ENCODE data around the gene RGL4. TPM values are rescaled to one million over a fixed set of nuclear protein-coding genes. Genes with fewer than 3 reads are reported as not detected.
A peak's percentile ranks its signal among the peaks of the same experiment; 100 is the strongest.

RGL4 gene
- total RNA-seq, 2 experiments from 2014 or later = 24.6 to 24.8 TPM

DNA sequence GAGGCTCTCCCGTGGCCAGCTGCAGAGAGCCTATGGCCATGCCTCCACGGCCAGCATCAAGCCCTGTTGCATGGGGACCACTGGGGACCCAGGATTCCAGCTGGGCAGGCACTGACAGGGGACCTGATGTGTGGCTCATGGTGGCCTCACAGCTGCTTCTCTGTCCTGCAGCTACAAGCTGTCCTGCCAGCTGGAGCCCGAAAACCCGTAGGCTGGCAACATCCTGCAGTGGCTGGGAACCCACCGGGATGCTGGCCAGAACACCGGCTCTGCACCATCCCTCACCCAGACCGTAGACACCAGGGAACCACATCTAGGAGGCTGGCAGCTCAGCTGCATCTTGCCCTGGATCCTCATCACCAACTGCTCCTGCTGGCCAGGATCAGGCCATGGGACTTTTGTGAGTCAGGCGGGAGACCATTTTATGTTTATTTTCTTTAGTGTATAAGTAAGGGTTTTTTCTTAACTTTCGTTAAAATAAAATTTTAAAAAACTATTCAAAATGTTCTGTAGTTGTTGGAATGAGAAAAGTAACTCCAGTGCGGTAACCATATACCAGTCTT, 7.9 kb downstream of the RGL4 start:
- peaks cover 78% of the 10 kb centered on the region for H3K36me3 Mint-ChIP-seq (ENCODE audit: low read depth)

DNA sequence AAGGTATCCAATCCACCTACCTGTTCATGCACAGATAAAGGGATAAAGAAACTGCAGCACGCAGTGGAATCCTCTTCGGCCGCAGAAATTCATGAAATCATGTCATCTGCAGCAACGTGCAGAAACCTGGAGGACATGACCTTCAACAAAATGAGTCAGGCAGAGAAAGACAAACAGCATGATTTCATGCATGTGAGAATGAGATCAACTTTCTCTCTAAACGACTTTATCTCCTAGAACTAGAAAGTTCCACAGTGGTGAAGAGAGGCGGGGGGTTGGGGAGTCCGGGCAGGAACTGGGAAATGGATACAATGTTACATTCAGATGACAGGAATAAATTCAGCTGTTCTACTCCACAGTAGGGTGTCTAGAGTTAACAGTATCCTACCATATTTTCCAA, 9.9 kb downstream of the RGL4 start:
- H3K36me3 ChIP-seq (ENCODE audit: insufficient read depth, low read length) = peaks cover 73% of the 10 kb centered on the region
- POLR2A ChIA-PET = interaction anchor here (2.0 kb wide), 1 partner anchor 16 kb away, joined by 7 read pairs; no protein-coding TSS in a partner anchor
- peaks cover 38% of the 10 kb centered on the region for H3K4me1 ChIP-seq (ENCODE audit: insufficient read depth, low read length)
- H3K4me3 Mint-ChIP-seq = no peak overlapping the region
- no peak overlapping the region for H3K4me3 ChIP-seq (ENCODE audit: low read length)
- TF ChIP-seq, protein P1, sequence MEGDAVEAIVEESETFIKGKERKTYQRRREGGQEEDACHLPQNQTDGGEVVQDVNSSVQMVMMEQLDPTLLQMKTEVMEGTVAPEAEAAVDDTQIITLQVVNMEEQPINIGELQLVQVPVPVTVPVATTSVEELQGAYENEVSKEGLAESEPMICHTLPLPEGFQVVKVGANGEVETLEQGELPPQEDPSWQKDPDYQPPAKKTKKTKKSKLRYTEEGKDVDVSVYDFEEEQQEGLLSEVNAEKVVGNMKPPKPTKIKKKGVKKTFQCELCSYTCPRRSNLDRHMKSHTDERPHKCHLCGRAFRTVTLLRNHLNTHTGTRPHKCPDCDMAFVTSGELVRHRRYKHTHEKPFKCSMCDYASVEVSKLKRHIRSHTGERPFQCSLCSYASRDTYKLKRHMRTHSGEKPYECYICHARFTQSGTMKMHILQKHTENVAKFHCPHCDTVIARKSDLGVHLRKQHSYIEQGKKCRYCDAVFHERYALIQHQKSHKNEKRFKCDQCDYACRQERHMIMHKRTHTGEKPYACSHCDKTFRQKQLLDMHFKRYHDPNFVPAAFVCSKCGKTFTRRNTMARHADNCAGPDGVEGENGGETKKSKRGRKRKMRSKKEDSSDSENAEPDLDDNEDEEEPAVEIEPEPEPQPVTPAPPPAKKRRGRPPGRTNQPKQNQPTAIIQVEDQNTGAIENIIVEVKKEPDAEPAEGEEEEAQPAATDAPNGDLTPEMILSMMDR (IDR thresholded peaks at IDR 0.05) = no peak
- H3K27ac ChIP-seq (ENCODE audit: low read depth in 1 of 2, low read length in 2 of 2) = no peak overlapping the region
- CTCF ChIA-PET = no interaction called here
- peaks cover 69% of the 10 kb centered on the region for H3K4me1 Mint-ChIP-seq (ENCODE audit: low read depth)
- peaks cover 3% of the 10 kb centered on the region for H3K9me3 Mint-ChIP-seq
- H3K27me3 Mint-ChIP-seq = no peaks in the 10 kb centered on the region
- H3K9me3 ChIP-seq (ENCODE audit: control insufficient read depth in 1 of 2, insufficient read depth in 1 of 2, low read length in 2 of 2) = no peaks in the 10 kb centered on the region
- ATAC-seq (ENCODE audit: poor library complexity) (no peak), DNase-seq (no peak)
- no peaks in the 10 kb centered on the region for H3K27me3 ChIP-seq (ENCODE audit: control insufficient read depth in 1 of 2, insufficient read depth in 2 of 2, low read length in 2 of 2)
- no peak overlapping the region for H3K27ac Mint-ChIP-seq
- peaks cover 88% of the 10 kb centered on the region for H3K36me3 Mint-ChIP-seq (ENCODE audit: low read depth)
- intact Hi-C loops (cut with DNase I, micrococcal nuclease) = no loop called here

More for the DNA sequence above, 7.9 kb downstream of the RGL4 start:
- no peaks in the 10 kb centered on the region for H3K27me3 ChIP-seq (ENCODE audit: control insufficient read depth in 1 of 2, insufficient read depth in 2 of 2, low read length in 2 of 2)
- Mint-ChIP-seq H3K4me3 (peak overlapping the region; percentile 26), H3K4me1 (ENCODE audit: low read depth) (peaks cover 61% of the 10 kb centered on the region), H3K9me3 (peaks cover 3% of the 10 kb centered on the region), H3K27ac (peak overlapping the region; percentile 97), H3K27me3 (no peaks in the 10 kb centered on the region)
- no peak overlapping the region for H3K4me3 ChIP-seq (ENCODE audit: low read length)
- DNase-seq (no peak), ATAC-seq (ENCODE audit: poor library complexity) (no peak)
- ChIA-PET POLR2A (interaction anchor here (1.3 to 2.0 kb wide), 3 partner anchors 18 to 196 kb away, joined by 4 to 7 read pairs (median 5); partner anchors contain the start of genes MIF and ZNF70), CTCF (interaction anchor here (1.4 kb wide), 1 partner anchor 151 kb away, joined by 6 read pairs; no protein-coding TSS in a partner anchor)
- intact Hi-C loops (cut with DNase I, micrococcal nuclease) = loop anchor here (5.0 to 10.0 kb wide), 3 partner anchors 74 to 554 kb away; partner anchors contain the start of genes MMP11 (in 1 of the 2), RAB36 (in 1 of the 2), RSPH14 (in 1 of the 2) and SMARCB1 (in 1 of the 2)
- H3K36me3 ChIP-seq (ENCODE audit: insufficient read depth, low read length) = peaks cover 67% of the 10 kb centered on the region
- H3K27ac ChIP-seq (ENCODE audit: low read depth in 1 of 2, low read length in 2 of 2) = no peak overlapping the region
- peaks cover 50% of the 10 kb centered on the region for H3K4me1 ChIP-seq (ENCODE audit: insufficient read depth, low read length)
- H3K9me3 ChIP-seq (ENCODE audit: control insufficient read depth in 1 of 2, insufficient read depth in 1 of 2, low read length in 2 of 2) = no peaks in the 10 kb centered on the region
- TF ChIP-seq, protein P1 (IDR thresholded peaks at IDR 0.05) = no peak

DNA sequence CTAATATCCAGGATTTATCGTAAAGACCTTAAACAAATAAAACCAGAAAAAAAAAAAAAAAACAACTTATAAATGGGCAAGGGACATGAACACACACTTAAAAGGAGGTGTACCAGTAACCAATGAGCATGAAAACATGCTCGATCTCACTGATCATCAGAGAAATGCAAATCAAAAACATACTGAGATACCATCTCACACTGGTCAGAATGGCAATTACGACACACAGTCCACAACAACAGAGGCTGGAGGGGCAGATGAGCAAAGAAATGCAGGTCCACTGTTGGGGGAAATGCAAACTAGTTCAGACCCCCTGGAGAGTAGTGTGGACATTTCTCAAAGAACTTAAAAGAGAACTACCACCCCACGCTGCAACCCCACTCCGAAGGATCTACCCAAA, 13.2 kb downstream of the RGL4 start:
- Mint-ChIP-seq H3K27ac (peak overlapping the region; percentile 77), H3K27me3 (no peaks in the 10 kb centered on the region), H3K36me3 (ENCODE audit: low read depth) (peaks cover 100% of the 10 kb centered on the region), H3K4me1 (ENCODE audit: low read depth) (peaks cover 65% of the 10 kb centered on the region), H3K4me3 (no peak overlapping the region), H3K9me3 (peaks cover 3% of the 10 kb centered on the region)
- POLR2A ChIA-PET = interaction anchor here (1.1 to 1.7 kb wide), 2 partner anchors 8 to 13 kb away, joined by 4 read pairs; no protein-coding TSS in a partner anchor
- Histone ChIP-seq H3K27ac (ENCODE audit: low read depth in 1 of 2, low read length in 2 of 2) (no peak overlapping the region), H3K9me3 (ENCODE audit: control insufficient read depth in 1 of 2, insufficient read depth in 1 of 2, low read length in 2 of 2) (no peaks in the 10 kb centered on the region), H3K4me1 (ENCODE audit: insufficient read depth, low read length) (peaks cover 6% of the 10 kb centered on the region), H3K36me3 (ENCODE audit: insufficient read depth, low read length) (peaks cover 92% of the 10 kb centered on the region), H3K4me3 (ENCODE audit: low read length) (no peak overlapping the region), H3K27me3 (ENCODE audit: control insufficient read depth in 1 of 2, insufficient read depth in 2 of 2, low read length in 2 of 2) (no peaks in the 10 kb centered on the region)
- TF ChIP-seq, protein P1 (IDR thresholded peaks at IDR 0.05) = no peak
- ATAC-seq (ENCODE audit: poor library complexity) (no peak), DNase-seq (no peak)
- CTCF ChIA-PET = no interaction called here
- intact Hi-C loops (cut with DNase I, micrococcal nuclease) = no loop called here
